T-cell (primary cell): Measurements from ENCODE around the gene KRT79. TPM values are rescaled to one million over a fixed set of nuclear protein-coding genes. Genes with fewer than 3 reads are reported as not detected.

Source experiments
- ATAC-seq, 4 experiments: fragments of 200-7000 bp in 3 of 4; fragments of 150-1000 bp in 1 of 4; cut with Tn5 transposase; replicated peaks in 1 of 4; 1 replicate in 3 of 4; 2 replicates in 1 of 4; pipeline ENCODE4 v1.10.0; 2021; ENCODE audit warnings: moderate library complexity in 3 of 4, mild to moderate bottlenecking in 2 of 4, moderate number of reproducible peaks in 1 of 4
- CTCF ChIA-PET, 2 donors: fragments of 300-600 bp; sonication (Branson Sonifier 250); formaldehyde crosslinking; loops; one replicate each; lab custom pipeline; 2022; ENCODE audit warnings: antibody characterized with exemption in 2 of 2; lab: Charles Lee
- POLR2A ChIA-PET, 2 donors: fragments of 300-600 bp; sonication (Branson Sonifier 250); formaldehyde crosslinking; loops; one replicate each; lab custom pipeline; 2022; ENCODE audit warnings: antibody characterized with exemption in 2 of 2; lab: Charles Lee
- DNase-seq, 35 experiments: peaks; one replicate each; pipeline versions ENCODE4 v3.0.0 to v3.0.0-alpha.2; 2013 to 2023
- H3K27ac ChIP-seq: one replicate; pipeline ENCODE4 v1.5.1; 2013; ENCODE audit warnings: low read length
- H3K27me3 ChIP-seq, 2 experiments: replicated peaks in 1 of 2; 1 replicate in 1 of 2; 2 replicates in 1 of 2; pipeline versions ENCODE4 v1.6.1 to v1.7.0; 2013; ENCODE audit warnings: low read length in 1 of 2, mixed read lengths in 1 of 2; ENCODE audit not compliant: control insufficient read depth in 2 of 2, insufficient read depth in 2 of 2; ENCODE audit errors: extremely low read depth in 1 of 2
- H3K36me3 ChIP-seq, 2 donors: 1 replicate in 1 of 2; 2 replicates in 1 of 2; pipeline versions ENCODE4 v1.6.1 to v1.7.0; 2013; ENCODE audit warnings: low read length in 1 of 2; ENCODE audit not compliant: control insufficient read depth in 2 of 2, insufficient read depth in 1 of 2; ENCODE audit errors: extremely low read depth in 1 of 2
- H3K4me1 ChIP-seq, 2 experiments: 1 replicate in 1 of 2; 2 replicates in 1 of 2; pipeline versions ENCODE4 v1.6.1 to v1.7.0; 2013; ENCODE audit warnings: low read length in 2 of 2, mixed read lengths in 1 of 2; ENCODE audit not compliant: insufficient read depth in 2 of 2, control insufficient read depth in 1 of 2; ENCODE audit errors: extremely low read depth in 1 of 2
- H3K4me3 ChIP-seq, 2 donors: 1 replicate in 1 of 2; 2 replicates in 1 of 2; pipeline versions ENCODE4 v1.5.1 to v1.7.0; 2013; ENCODE audit warnings: mild to moderate bottlenecking in 2 of 2, low read length in 1 of 2, moderate library complexity in 1 of 2; ENCODE audit not compliant: control insufficient read depth in 1 of 2; ENCODE audit errors: extremely low read depth in 1 of 2
- H3K9me3 ChIP-seq: 2 replicates; pipeline ENCODE4 v1.7.0; 2013
- H3K27ac Mint-ChIP-seq, 2 donors: one replicate each; pipeline ENCODE4 v1.8.0; 2020 to 2021; ENCODE audit warnings: mild to moderate bottlenecking in 2 of 2, mixed read lengths in 2 of 2
- H3K27me3 Mint-ChIP-seq, 2 donors: one replicate each; pipeline ENCODE4 v1.8.0; 2021 to 2022; ENCODE audit warnings: mixed read lengths in 2 of 2
- H3K36me3 Mint-ChIP-seq: one replicate; pipeline ENCODE4 v1.8.0; 2021; ENCODE audit warnings: mixed read lengths
- H3K4me1 Mint-ChIP-seq, 3 donors: one replicate each; pipeline ENCODE4 v1.8.0; 2020 to 2022; ENCODE audit warnings: mixed read lengths in 3 of 3, mild to moderate bottlenecking in 1 of 3
- H3K4me3 Mint-ChIP-seq, 3 donors: one replicate each; pipeline ENCODE4 v1.8.0; 2020 to 2022; ENCODE audit warnings: mild to moderate bottlenecking in 3 of 3, mixed read lengths in 3 of 3, moderate library complexity in 3 of 3
- H3K9me3 Mint-ChIP-seq, 3 donors: one replicate each; pipeline ENCODE4 v1.8.0; 2020 to 2022; ENCODE audit warnings: mixed read lengths in 3 of 3
- WGBS: methylation state at CpG from one replicate; pipeline ENCODE4 v1.1.5; 2013; ENCODE audit warnings: missing lambda C conversion rate; ENCODE audit not compliant: insufficient coverage; 5-methylcytosine and 5-hydroxymethylcytosine counted together
- total RNA-seq, 35 experiments: library from RNA in 6 of 35; stranded (reverse) in 6 of 35; fragments of 120-200 nt in 1 of 35; gene quantifications; one replicate each; pipeline versions ENCODE4 v1.2.1 to v1.2.4 and lab custom pipeline; 2013 to 2026

Gene KRT79
- total RNA-seq, 5 donors from 2014 or later (not counting 1 experiment from before 2014, with no cell fraction given): 0.28 TPM; not detected in 4

DNA sequence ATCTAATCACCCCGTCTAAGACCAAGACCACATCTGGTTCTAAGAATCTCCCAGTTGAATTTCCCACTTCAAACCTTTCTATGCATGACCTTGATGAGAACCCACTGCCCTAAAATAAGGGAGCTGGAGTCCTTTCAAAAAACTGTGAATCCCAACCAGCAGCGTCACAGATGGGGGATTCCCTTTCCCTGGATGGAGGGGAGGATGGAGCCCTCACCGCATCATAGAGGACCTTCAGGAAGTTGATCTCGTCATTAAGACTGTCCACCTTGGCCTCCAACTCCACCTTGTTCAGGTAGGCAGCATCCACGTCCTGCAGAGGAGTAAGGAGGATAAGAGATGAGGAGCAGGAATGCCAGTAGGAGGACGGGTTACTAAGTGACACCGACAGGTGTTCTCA is 24.9 kb downstream of the KRT79 start:
- Mint-ChIP-seq H3K36me3 (no peaks in the 10 kb centered on the region), H3K4me3 (no peak overlapping the region), H3K4me1 (no peaks in the 10 kb centered on the region), H3K27me3 (peaks cover 0 to 6% of the 10 kb centered on the region in 2 donors), H3K27ac (no peak overlapping the region), H3K9me3 (no peaks in the 10 kb centered on the region)
- no peak overlapping the region for H3K27ac ChIP-seq
- DNase-seq (no peak), ATAC-seq (no peak)
- no peaks in the 10 kb centered on the region for H3K4me1 ChIP-seq
- H3K4me3 ChIP-seq: no peak overlapping the region
- peaks cover 0 to 14% of the 10 kb centered on the region in 2 experiments for H3K27me3 ChIP-seq
- POLR2A ChIA-PET: no interaction called here
- H3K9me3 ChIP-seq: no peaks in the 10 kb centered on the region
- WGBS: no CpG with 5 or more reads among the region's 7 CpGs
- CTCF ChIA-PET: no interaction called here
- no peaks in the 10 kb centered on the region for H3K36me3 ChIP-seq

- 87% methylated on average over 7 of the region's 8 CpGs for WGBS
- H3K27ac Mint-ChIP-seq: no peak overlapping the region
These were observed 25.4 kb downstream of the KRT79 start for GRCh38 chr12:52808573-52809160.

GRCh38 chr12:52807544-52808470 is 26.3 kb downstream of the KRT79 start:
- no peak for DNase-seq
- 80% methylated on average over 14 of the region's 16 CpGs for WGBS
- H3K36me3 ChIP-seq: no peaks in the 10 kb centered on the region
- no peaks in the 10 kb centered on the region for H3K4me1 ChIP-seq
- ChIA-PET CTCF (interaction anchor here in 1 of 2 donors (0.6 kb wide), 1 partner anchor 468 kb away, joined by 3 read pairs; no protein-coding TSS in a partner anchor), POLR2A (no interaction called here)
- H3K9me3 ChIP-seq: no peaks in the 10 kb centered on the region
- H3K36me3 Mint-ChIP-seq: no peaks in the 10 kb centered on the region
- H3K27ac Mint-ChIP-seq: no peak overlapping the region
- no peak overlapping the region for H3K4me3 ChIP-seq
- no peaks in the 10 kb centered on the region for H3K9me3 Mint-ChIP-seq
- ATAC-seq: no peak
- H3K27me3 ChIP-seq: peaks cover 0 to 14% of the 10 kb centered on the region in 2 experiments
- H3K27ac ChIP-seq: no peak overlapping the region
- H3K4me3 Mint-ChIP-seq: no peak overlapping the region
- H3K4me1 Mint-ChIP-seq: no peaks in the 10 kb centered on the region
- H3K27me3 Mint-ChIP-seq: peaks cover 0 to 6% of the 10 kb centered on the region in 2 donors

More at GRCh38 chr12:52808573-52809160, 25.4 kb downstream of the KRT79 start:
- Histone ChIP-seq H3K36me3 (no peaks in the 10 kb centered on the region), H3K4me1 (no peaks in the 10 kb centered on the region), H3K4me3 (no peak overlapping the region), H3K27ac (no peak overlapping the region), H3K27me3 (peaks cover 0 to 15% of the 10 kb centered on the region in 2 experiments), H3K9me3 (no peaks in the 10 kb centered on the region)
- DNase-seq (no peak), ATAC-seq (no peak)
- Mint-ChIP-seq H3K27me3 (peaks cover 0 to 6% of the 10 kb centered on the region in 2 donors), H3K36me3 (no peaks in the 10 kb centered on the region), H3K9me3 (no peaks in the 10 kb centered on the region), H3K4me3 (no peak overlapping the region), H3K4me1 (no peaks in the 10 kb centered on the region)
- POLR2A ChIA-PET: no interaction called here
- CTCF ChIA-PET: interaction anchor here in 1 of 2 donors (0.6 kb wide), 1 partner anchor 469 kb away, joined by 3 read pairs; no protein-coding TSS in a partner anchor

GRCh38 chr12:52806821-52807543 is 27.1 kb downstream of the KRT79 start:
- Histone ChIP-seq H3K4me3 (no peak overlapping the region), H3K36me3 (no peaks in the 10 kb centered on the region), H3K27ac (no peak overlapping the region), H3K9me3 (no peaks in the 10 kb centered on the region), H3K27me3 (peaks cover 0 to 14% of the 10 kb centered on the region in 2 experiments), H3K4me1 (no peaks in the 10 kb centered on the region)
- H3K27me3 Mint-ChIP-seq: peaks cover 0 to 6% of the 10 kb centered on the region in 2 donors
- DNase-seq (no peak), ATAC-seq (no peak)
- CTCF ChIA-PET: no interaction called here
- no peaks in the 10 kb centered on the region for H3K9me3 Mint-ChIP-seq
- no peaks in the 10 kb centered on the region for H3K36me3 Mint-ChIP-seq
- WGBS: 80% methylated on average over 6 of the region's 11 CpGs
- no peak overlapping the region for H3K27ac Mint-ChIP-seq
- no peak overlapping the region for H3K4me3 Mint-ChIP-seq
- H3K4me1 Mint-ChIP-seq: no peaks in the 10 kb centered on the region
- POLR2A ChIA-PET: no interaction called here

DNA sequence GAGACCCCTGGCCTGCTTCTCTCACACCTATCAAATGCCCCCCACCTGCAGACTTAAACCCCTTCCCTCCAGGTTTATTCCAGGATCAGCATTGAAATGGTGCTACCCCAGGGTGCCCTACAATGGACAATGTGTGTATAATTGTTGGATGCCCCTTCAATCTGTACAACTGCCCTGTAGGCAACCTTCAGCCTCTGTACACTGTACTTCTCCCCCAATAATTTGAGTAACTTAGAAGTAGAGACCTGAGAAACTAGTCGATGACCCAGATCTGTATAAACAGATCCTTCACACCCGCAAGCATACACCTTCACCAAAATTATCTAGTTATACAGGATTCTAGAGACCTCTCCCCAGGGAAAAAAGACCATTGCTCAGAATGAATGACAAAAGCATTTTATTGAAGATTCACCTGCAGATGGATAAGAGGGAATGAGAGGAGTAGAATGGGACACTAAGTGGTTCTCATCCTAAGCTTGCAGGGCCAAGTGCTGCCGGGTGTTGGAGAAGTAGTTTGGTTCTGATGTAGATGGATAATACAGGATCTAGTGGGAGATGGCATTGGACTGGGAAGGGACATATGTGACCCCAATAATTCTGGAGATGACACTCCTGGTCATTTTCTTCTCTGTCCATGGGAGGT is 27.8 kb downstream of the KRT79 start:
- H3K4me1 ChIP-seq: no peaks in the 10 kb centered on the region
- Mint-ChIP-seq H3K4me1 (no peaks in the 10 kb centered on the region), H3K27me3 (peaks cover 0 to 6% of the 10 kb centered on the region in 2 donors), H3K36me3 (no peaks in the 10 kb centered on the region), H3K9me3 (no peaks in the 10 kb centered on the region), H3K4me3 (no peak overlapping the region), H3K27ac (no peak overlapping the region)
- no peak overlapping the region for H3K27ac ChIP-seq
- H3K27me3 ChIP-seq: peaks cover 0 to 14% of the 10 kb centered on the region in 2 experiments
- no peak for ATAC-seq
- DNase-seq: no peak
- POLR2A ChIA-PET: no interaction called here
- H3K9me3 ChIP-seq: no peaks in the 10 kb centered on the region
- 100% methylated on average over 1 of the region's 3 CpGs for WGBS
- no peaks in the 10 kb centered on the region for H3K36me3 ChIP-seq
- H3K4me3 ChIP-seq: no peak overlapping the region
- CTCF ChIA-PET: no interaction called here

GRCh38 chr12:52805739-52806138 is 28.4 kb downstream of the KRT79 start:
- Histone ChIP-seq H3K4me3 (no peak overlapping the region), H3K9me3 (no peaks in the 10 kb centered on the region), H3K27me3 (peaks cover 0 to 14% of the 10 kb centered on the region in 2 experiments), H3K4me1 (no peaks in the 10 kb centered on the region), H3K27ac (no peak overlapping the region), H3K36me3 (no peaks in the 10 kb centered on the region)
- Mint-ChIP-seq H3K4me1 (no peaks in the 10 kb centered on the region), H3K36me3 (no peaks in the 10 kb centered on the region), H3K27me3 (peaks cover 0 to 6% of the 10 kb centered on the region in 2 donors), H3K27ac (no peak overlapping the region), H3K4me3 (no peak overlapping the region), H3K9me3 (no peaks in the 10 kb centered on the region)
- ChIA-PET CTCF (interaction anchor here in 1 of 2 donors (0.6 kb wide), 1 partner anchor 222 kb away, joined by 3 read pairs; no protein-coding TSS in a partner anchor), POLR2A (no interaction called here)
- no peak for ATAC-seq
- no peak for DNase-seq
- 100% methylated on average over 2 of the region's 3 CpGs for WGBS
